Sigmoid colon (tissue), 7 donors: ENCODE data around the gene TSPOAP1. TPM values are rescaled to one million over a fixed set of nuclear protein-coding genes. Genes with fewer than 3 reads are reported as not detected.

ENCODE experiments used
- DNase-seq: peaks from one replicate; pipeline ENCODE4 v3.0.0-alpha.2; 2019
- H3K27ac ChIP-seq, 4 donors: fragments of 200-600 bp; sonication (generic); one replicate each; pipeline ENCODE4 v1.5.1; 2016 to 2019; ENCODE audit warnings: mild to moderate bottlenecking in 1 of 4
- H3K27me3 ChIP-seq, 3 donors: fragments of 200-600 bp; sonication (generic); one replicate each; pipeline ENCODE4 v1.5.1; 2019; ENCODE audit warnings: mild to moderate bottlenecking in 1 of 3
- H3K36me3 ChIP-seq, 4 donors: fragments of 200-600 bp; sonication (generic); one replicate each; pipeline ENCODE4 v1.5.1; 2016 to 2019
- H3K4me1 ChIP-seq, 4 donors: fragments of 200-600 bp; sonication (generic); one replicate each; pipeline ENCODE4 v1.5.1; 2017 to 2019
- H3K4me3 ChIP-seq, 4 donors: fragments of 200-600 bp; sonication (generic); one replicate each; pipeline ENCODE4 v1.5.1; 2017 to 2019; ENCODE audit warnings: mild to moderate bottlenecking in 2 of 4, moderate library complexity in 1 of 4
- H3K9me3 ChIP-seq, 4 donors: fragments of 200-600 bp in 3 of 4; sonication (generic) in 3 of 4; one replicate each; pipeline versions ENCODE4 v1.5.1 to v1.6.1; 2013 to 2019
- EP300 ChIP-seq, 4 donors: sonication (generic); formaldehyde crosslinking; IDR thresholded peaks; one replicate each; pipeline ENCODE4 v1.6.1; 2017; ENCODE audit warnings: antibody characterized with exemption in 4 of 4
- POLR2A ChIP-seq, 2 donors: fragments of 450-650 bp; IDR thresholded peaks; one replicate each; pipeline ENCODE4 v1.6.1; 2016; ENCODE audit warnings: antibody characterized with exemption in 2 of 2, mild to moderate bottlenecking in 2 of 2, moderate library complexity in 2 of 2
- POLR2AphosphoS5 ChIP-seq, 4 donors: sonication (generic); formaldehyde crosslinking; IDR thresholded peaks; one replicate each; pipeline ENCODE4 v1.6.1; 2017; ENCODE audit warnings: antibody characterized with exemption in 4 of 4
- WGBS, 2 donors: extraction: QIAGEN DNeasy Blood & Tissue Kit; methylation state at CpG; one replicate each; pipeline ENCODE4 v1.1.7; 2013; 5-methylcytosine and 5-hydroxymethylcytosine counted together
- intact Hi-C: fragments of 100-400 bp; cut with DNase I; formaldehyde crosslinking; loops from one replicate; pipeline ENCODE4 v1.15.1; 2023
- polyA plus RNA-seq, 3 donors: library from polyadenylated mRNA; stranded (reverse); fragments of 200-250 nt; gene quantifications; one replicate each; pipeline ENCODE4 v1.2.3, GENCODE V29; 2013
- total RNA-seq, 4 donors: library from RNA; depleted of rRNA; stranded (reverse); fragments of >200 nt; gene quantifications; one replicate each; pipeline ENCODE4 v1.1.0, GENCODE V29; 2016
- TF ChIP-seq, protein P1 (sequence below), 4 experiments: fragments of 450-650 bp in 3 of 4; fragments of 200-600 bp in 1 of 4; IDR thresholded peaks; one replicate each; pipeline ENCODE4 v1.5.1; 2016 to 2019; ENCODE audit warnings: antibody characterized with exemption in 4 of 4, mild to moderate bottlenecking in 3 of 4, moderate library complexity in 2 of 4
- donor health status: healthy with polysubstance abuse.
- donor health status: Bipolar disorder and iron deficiency.
- donor health status: healthy.

The TSPOAP1 gene
- total and polyA plus RNA-seq, 7 donors: 0.69 to 28.4 (median 12.5) TPM

GRCh38 chr17:58351831-58352595, 23.4 kb upstream of the TSPOAP1 start, which contains the start of gene SUPT4H1:
SUPT4H1 (minus strand) TSS chr17:58352201; CDS start chr17:58352135, 66 bp downstream.
- H3K27me3 ChIP-seq: no peaks in the 10 kb centered on the region
- DNase-seq: peak; percentile 93
- peaks cover 20 to 40% (median 33%) of the 10 kb centered on the region in 4 donors for H3K36me3 ChIP-seq
- WGBS, 2 donors: 0 to 1% methylated on average over 60 of the region's 60 CpGs
- peak within 1 kb of the TSS; percentile 58 to 94 (median 92) for H3K4me3 ChIP-seq
- TF ChIP-seq POLR2AphosphoS5 (IDR thresholded peaks at IDR 0.05): peak; percentile 78 to 92 (median 91)
- TF ChIP-seq POLR2A (IDR thresholded peaks at IDR 0.05): peak; percentile 33 to 66
- peak in 1 of 4 donors; percentile 36 for TF ChIP-seq EP300 (IDR thresholded peaks at IDR 0.05)
- TF ChIP-seq, protein P1, sequence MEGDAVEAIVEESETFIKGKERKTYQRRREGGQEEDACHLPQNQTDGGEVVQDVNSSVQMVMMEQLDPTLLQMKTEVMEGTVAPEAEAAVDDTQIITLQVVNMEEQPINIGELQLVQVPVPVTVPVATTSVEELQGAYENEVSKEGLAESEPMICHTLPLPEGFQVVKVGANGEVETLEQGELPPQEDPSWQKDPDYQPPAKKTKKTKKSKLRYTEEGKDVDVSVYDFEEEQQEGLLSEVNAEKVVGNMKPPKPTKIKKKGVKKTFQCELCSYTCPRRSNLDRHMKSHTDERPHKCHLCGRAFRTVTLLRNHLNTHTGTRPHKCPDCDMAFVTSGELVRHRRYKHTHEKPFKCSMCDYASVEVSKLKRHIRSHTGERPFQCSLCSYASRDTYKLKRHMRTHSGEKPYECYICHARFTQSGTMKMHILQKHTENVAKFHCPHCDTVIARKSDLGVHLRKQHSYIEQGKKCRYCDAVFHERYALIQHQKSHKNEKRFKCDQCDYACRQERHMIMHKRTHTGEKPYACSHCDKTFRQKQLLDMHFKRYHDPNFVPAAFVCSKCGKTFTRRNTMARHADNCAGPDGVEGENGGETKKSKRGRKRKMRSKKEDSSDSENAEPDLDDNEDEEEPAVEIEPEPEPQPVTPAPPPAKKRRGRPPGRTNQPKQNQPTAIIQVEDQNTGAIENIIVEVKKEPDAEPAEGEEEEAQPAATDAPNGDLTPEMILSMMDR (IDR thresholded peaks at IDR 0.05): no peak
- intact Hi-C loops: loop anchor here (2.0 to 10.0 kb wide), 4 partner anchors 27 to 283 kb away; partner anchors contain the start of genes MTMR4 and RNF43
- no peaks in the 10 kb centered on the region for H3K9me3 ChIP-seq
- H3K27ac ChIP-seq: peak within 1 kb of the TSS; percentile 95 to 98 (median 96)
- H3K4me1 ChIP-seq: peaks cover 0 to 22% (median 14%) of the 10 kb centered on the region in 4 donors

- DNase-seq: no peak
- TF ChIP-seq POLR2A (IDR thresholded peaks at IDR 0.05) (no peak), POLR2AphosphoS5 (IDR thresholded peaks at IDR 0.05) (no peak), EP300 (IDR thresholded peaks at IDR 0.05) (no peak)
- TF ChIP-seq, protein P1 (IDR thresholded peaks at IDR 0.05): no peak
- Histone ChIP-seq H3K27ac (peak overlapping the region in 1 of 4 donors; percentile 95), H3K4me3 (peak overlapping the region; percentile 58 to 94 (median 92)), H3K4me1 (peaks cover 0 to 22% (median 14%) of the 10 kb centered on the region in 4 donors), H3K36me3 (peaks cover 24 to 49% (median 41%) of the 10 kb centered on the region in 4 donors), H3K27me3 (no peaks in the 10 kb centered on the region), H3K9me3 (no peaks in the 10 kb centered on the region)
- WGBS, 2 donors: 51 to 62% methylated on average over 4 of the region's 4 CpGs
- intact Hi-C loops: loop anchor here (10.0 kb wide), 2 partner anchors 164 to 284 kb away; partner anchors contain the start of gene MTMR4
These were observed 22.6 kb upstream of the TSPOAP1 start for GRCh38 chr17:58351182-58351581.

DNA sequence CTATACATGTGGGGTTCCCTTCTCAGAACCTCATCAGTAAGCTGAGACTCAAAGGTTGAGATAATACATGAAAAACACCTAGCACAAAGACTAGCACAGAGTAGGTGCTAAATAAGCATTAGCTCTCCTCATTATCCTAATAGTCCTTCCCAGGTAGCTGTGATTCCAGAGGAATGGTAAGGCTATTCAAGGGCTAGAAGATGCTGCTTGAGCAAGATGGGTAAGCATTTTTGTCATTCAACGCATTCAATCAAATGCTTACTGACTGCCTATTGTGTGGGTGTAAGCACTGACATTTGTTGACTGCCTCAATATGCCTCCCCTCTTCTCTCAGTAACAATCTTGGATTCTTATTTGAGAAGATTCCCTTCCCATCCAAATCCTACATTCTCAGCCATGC, 19.4 kb upstream of the TSPOAP1 start:
- H3K4me3 ChIP-seq: no peak overlapping the region
- TF ChIP-seq EP300 (IDR thresholded peaks at IDR 0.05) (no peak), POLR2AphosphoS5 (IDR thresholded peaks at IDR 0.05) (no peak), POLR2A (IDR thresholded peaks at IDR 0.05) (no peak)
- TF ChIP-seq, protein P1 (IDR thresholded peaks at IDR 0.05): no peak
- H3K27ac ChIP-seq: no peak overlapping the region
- intact Hi-C loops: no loop called here
- H3K9me3 ChIP-seq: no peaks in the 10 kb centered on the region
- DNase-seq: no peak
- H3K27me3 ChIP-seq: no peaks in the 10 kb centered on the region
- peaks cover 35 to 78% (median 59%) of the 10 kb centered on the region in 4 donors for H3K36me3 ChIP-seq
- peaks cover 0 to 17% (median 14%) of the 10 kb centered on the region in 4 donors for H3K4me1 ChIP-seq
- WGBS, 2 donors: 86 to 89% methylated on average over 1 of the region's 1 CpG

DNA sequence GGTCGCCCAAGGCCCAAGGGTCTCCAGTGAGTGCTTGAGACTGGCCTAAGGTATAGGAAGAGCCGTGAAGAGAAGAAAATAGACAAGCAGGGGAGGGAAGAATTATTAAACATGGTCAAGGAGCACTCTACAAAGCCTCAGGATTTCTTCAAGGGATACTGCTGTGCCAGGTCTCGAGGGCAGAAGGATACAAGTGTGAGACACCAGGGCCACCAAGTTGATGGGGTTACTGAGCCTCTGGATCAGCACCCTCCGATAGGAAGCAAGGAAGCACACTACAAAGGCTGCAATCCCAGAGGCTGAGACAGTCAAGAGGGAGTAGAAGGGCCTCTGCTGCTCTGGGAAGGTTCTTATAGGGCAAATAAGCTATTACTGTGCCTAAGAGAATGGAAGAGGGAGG, 16.9 kb upstream of the TSPOAP1 start:
- intact Hi-C loops: no loop called here
- Histone ChIP-seq H3K36me3 (peaks cover 35 to 73% (median 57%) of the 10 kb centered on the region in 4 donors), H3K4me1 (peaks cover 0 to 6% (median 2%) of the 10 kb centered on the region in 4 donors), H3K9me3 (no peaks in the 10 kb centered on the region), H3K27ac (no peak overlapping the region), H3K27me3 (no peaks in the 10 kb centered on the region), H3K4me3 (no peak overlapping the region)
- WGBS, 2 donors: 90 to 91% methylated on average over 4 of the region's 4 CpGs
- TF ChIP-seq POLR2AphosphoS5 (IDR thresholded peaks at IDR 0.05) (no peak), EP300 (IDR thresholded peaks at IDR 0.05) (no peak), POLR2A (IDR thresholded peaks at IDR 0.05) (no peak)
- TF ChIP-seq, protein P1 (IDR thresholded peaks at IDR 0.05): no peak
- DNase-seq: no peak
